Calu3 (cell line): ENCODE data around the gene FAM221A. TPM values are rescaled to one million over a fixed set of nuclear protein-coding genes. Genes with fewer than 3 reads are reported as not detected.
A peak's percentile ranks its signal among the peaks of the same experiment; 100 is the strongest.

ENCODE experiments used
- BruUV-seq: library from RNA; stranded (reverse); fragments of 400-500 nt; replicated peaks from 2 replicates; lab custom pipeline; 2021; lab: Mats Ljungman, UMichigan
- CTCF ChIA-PET: fragments of 300-600 bp; sonication (Branson Sonifier 250); formaldehyde crosslinking; loops from one replicate; lab custom pipeline; 2022; ENCODE audit warnings: antibody characterized with exemption; lab: Charles Lee
- DNase-seq: peaks from one replicate; pipeline ENCODE4 v3.0.0; 2022
- H3K27ac Mint-ChIP-seq: one replicate; pipeline ENCODE4 v1.8.0; 2022; ENCODE audit warnings: mixed read lengths; ENCODE audit not compliant: unreplicated experiment
- H3K27me3 Mint-ChIP-seq: one replicate; pipeline ENCODE4 v1.8.0; 2022; ENCODE audit warnings: mixed read lengths; ENCODE audit not compliant: unreplicated experiment
- H3K36me3 Mint-ChIP-seq: one replicate; pipeline ENCODE4 v1.8.0; 2022; ENCODE audit warnings: mild to moderate bottlenecking, moderate library complexity, mixed read lengths; ENCODE audit not compliant: insufficient read depth, unreplicated experiment
- H3K4me1 Mint-ChIP-seq: one replicate; pipeline ENCODE4 v1.8.0; 2022; ENCODE audit warnings: mild to moderate bottlenecking, low read depth, mixed read lengths; ENCODE audit not compliant: unreplicated experiment
- H3K4me3 Mint-ChIP-seq: one replicate; pipeline ENCODE4 v1.8.0; 2022; ENCODE audit warnings: mild to moderate bottlenecking, low read depth, moderate library complexity, mixed read lengths; ENCODE audit not compliant: unreplicated experiment
- H3K9me3 Mint-ChIP-seq: one replicate; pipeline ENCODE4 v1.8.0; 2022; ENCODE audit warnings: low read depth, mixed read lengths; ENCODE audit not compliant: unreplicated experiment
- intact Hi-C: fragments of 100-400 bp; cut with micrococcal nuclease; formaldehyde crosslinking; loops from one replicate; pipeline ENCODE4 v1.10.0; 2022; ENCODE audit not compliant: unreplicated experiment
- total RNA-seq: library from RNA; stranded (reverse); gene quantifications from 2 replicates; pipeline ENCODE4 v1.2.3, GENCODE V29; 2022
- TF ChIP-seq, protein P1 (sequence below): fragments of 200-600 bp; IDR thresholded peaks from one replicate; pipeline ENCODE4 v1.8.0; 2022; ENCODE audit warnings: antibody characterized with exemption; ENCODE audit not compliant: unreplicated experiment

The FAM221A gene
- total RNA-seq, 1 experiment from 2014 or later, result 25.2 TPM

DNA sequence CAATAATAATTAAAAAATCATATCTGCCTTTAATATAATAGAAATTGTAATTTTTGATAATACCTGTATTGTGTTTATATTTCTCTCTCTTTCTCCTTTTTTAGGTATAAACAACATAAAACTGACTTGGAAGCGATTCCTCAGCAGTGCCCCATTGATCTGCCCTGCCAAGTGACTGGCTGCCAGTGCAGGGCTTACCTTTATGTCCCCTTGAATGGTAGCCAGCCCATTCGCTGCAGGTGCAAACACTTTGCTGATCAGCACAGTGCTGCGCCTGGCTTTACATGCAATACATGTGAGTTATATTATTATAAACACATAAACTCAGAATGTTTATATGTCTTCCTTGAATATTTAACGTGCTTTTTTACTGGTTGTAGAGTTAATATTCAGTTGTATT is 9.2 kb downstream of the FAM221A start:
- TF ChIP-seq, protein P1, sequence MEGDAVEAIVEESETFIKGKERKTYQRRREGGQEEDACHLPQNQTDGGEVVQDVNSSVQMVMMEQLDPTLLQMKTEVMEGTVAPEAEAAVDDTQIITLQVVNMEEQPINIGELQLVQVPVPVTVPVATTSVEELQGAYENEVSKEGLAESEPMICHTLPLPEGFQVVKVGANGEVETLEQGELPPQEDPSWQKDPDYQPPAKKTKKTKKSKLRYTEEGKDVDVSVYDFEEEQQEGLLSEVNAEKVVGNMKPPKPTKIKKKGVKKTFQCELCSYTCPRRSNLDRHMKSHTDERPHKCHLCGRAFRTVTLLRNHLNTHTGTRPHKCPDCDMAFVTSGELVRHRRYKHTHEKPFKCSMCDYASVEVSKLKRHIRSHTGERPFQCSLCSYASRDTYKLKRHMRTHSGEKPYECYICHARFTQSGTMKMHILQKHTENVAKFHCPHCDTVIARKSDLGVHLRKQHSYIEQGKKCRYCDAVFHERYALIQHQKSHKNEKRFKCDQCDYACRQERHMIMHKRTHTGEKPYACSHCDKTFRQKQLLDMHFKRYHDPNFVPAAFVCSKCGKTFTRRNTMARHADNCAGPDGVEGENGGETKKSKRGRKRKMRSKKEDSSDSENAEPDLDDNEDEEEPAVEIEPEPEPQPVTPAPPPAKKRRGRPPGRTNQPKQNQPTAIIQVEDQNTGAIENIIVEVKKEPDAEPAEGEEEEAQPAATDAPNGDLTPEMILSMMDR, result no peak
- no TSS peak for BruUV-seq
- intact Hi-C loops, result no loop called here
- no peaks in the 10 kb centered on the region for H3K9me3 Mint-ChIP-seq
- no peak overlapping the region for H3K4me3 Mint-ChIP-seq
- DNase-seq, result no peak
- no peak overlapping the region for H3K27ac Mint-ChIP-seq
- peaks cover 38% of the 10 kb centered on the region for H3K36me3 Mint-ChIP-seq
- CTCF ChIA-PET, result no interaction called here
- H3K27me3 Mint-ChIP-seq, result no peaks in the 10 kb centered on the region
- peaks cover 31% of the 10 kb centered on the region for H3K4me1 Mint-ChIP-seq

DNA sequence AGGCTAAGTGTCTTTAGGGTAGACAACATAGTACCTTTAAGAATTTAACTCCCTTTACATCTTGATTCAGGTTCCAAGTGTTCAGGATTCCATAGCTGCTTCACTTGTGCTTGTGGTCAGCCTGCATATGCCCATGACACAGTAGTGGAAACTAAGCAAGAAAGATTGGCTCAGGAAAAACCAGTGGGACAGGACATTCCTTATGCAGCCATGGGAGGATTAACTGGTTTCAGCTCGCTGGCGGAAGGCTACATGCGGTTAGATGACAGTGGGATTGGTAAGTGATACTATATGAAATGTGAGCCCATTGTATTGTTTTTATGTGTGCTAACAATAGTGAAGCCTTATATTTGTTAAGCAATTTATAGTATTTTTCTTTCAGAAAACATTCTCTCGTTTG is 11.3 kb downstream of the FAM221A start:
- CTCF ChIA-PET, result no interaction called here
- H3K9me3 Mint-ChIP-seq, result no peaks in the 10 kb centered on the region
- TF ChIP-seq, protein P1, result no peak
- H3K27me3 Mint-ChIP-seq, result no peaks in the 10 kb centered on the region
- BruUV-seq, result no TSS peak
- no peak for DNase-seq
- peaks cover 14% of the 10 kb centered on the region for H3K4me1 Mint-ChIP-seq
- no peak overlapping the region for H3K4me3 Mint-ChIP-seq
- intact Hi-C loops, result no loop called here
- peaks cover 30% of the 10 kb centered on the region for H3K36me3 Mint-ChIP-seq
- H3K27ac Mint-ChIP-seq, result no peak overlapping the region

GRCh38 chr7:23693224-23693623 is 13.2 kb downstream of the FAM221A start:
- no peaks in the 10 kb centered on the region for H3K9me3 Mint-ChIP-seq
- peaks cover 14% of the 10 kb centered on the region for H3K4me1 Mint-ChIP-seq
- H3K4me3 Mint-ChIP-seq, result no peak overlapping the region
- H3K36me3 Mint-ChIP-seq, result peaks cover 13% of the 10 kb centered on the region
- intact Hi-C loops, result no loop called here
- H3K27me3 Mint-ChIP-seq, result no peaks in the 10 kb centered on the region
- no TSS peak for BruUV-seq
- no peak for DNase-seq
- no peak overlapping the region for H3K27ac Mint-ChIP-seq
- CTCF ChIA-PET, result interaction anchor here (0.6 to 0.7 kb wide), 3 partner anchors 21 to 287 kb away, joined by 3 to 5 read pairs (median 3); no protein-coding TSS in a partner anchor
- TF ChIP-seq, protein P1, result no peak

- H3K4me1 Mint-ChIP-seq, result peaks cover 14% of the 10 kb centered on the region
- intact Hi-C loops, result no loop called here
- TF ChIP-seq, protein P1, result peak; percentile 91
- peak; percentile 84 for DNase-seq
- no TSS peak for BruUV-seq
- CTCF ChIA-PET, result interaction anchor here (0.7 to 2.8 kb wide), 13 partner anchors 10 to 242 kb away, joined by 3 to 22 read pairs (median 3); partner anchors contain the start of genes FAM221A and STK31
- no peaks in the 10 kb centered on the region for H3K27me3 Mint-ChIP-seq
- peak overlapping the region; percentile 1 for H3K27ac Mint-ChIP-seq
- H3K9me3 Mint-ChIP-seq, result no peaks in the 10 kb centered on the region
- peaks cover 8% of the 10 kb centered on the region for H3K36me3 Mint-ChIP-seq
- H3K4me3 Mint-ChIP-seq, result no peak overlapping the region
Measured at GRCh38 chr7:23696916-23697441, 17.0 kb downstream of the FAM221A start.
